K562 (cell line): ENCODE results near the gene MAPK8IP1. TPM values are rescaled to one million over a fixed set of nuclear protein-coding genes. Genes with fewer than 3 reads are reported as not detected.

Experiments
- ATAC-seq: fragments of 200-7000 bp; cut with Tn5 transposase; 3 replicates; pipeline ENCODE4 v1.9.1; 2020; ENCODE audit warnings: moderate library complexity
- BruUV-seq: library from RNA; stranded (reverse); fragments of 400-500 nt; replicated peaks from 2 replicates; lab custom pipeline; 2021; lab: Mats Ljungman, UMichigan
- CTCF ChIA-PET: fragments of 300-600 bp; formaldehyde crosslinking; extraction: SDS; loops from one replicate; lab custom pipeline; 2021; ENCODE audit warnings: low intra/inter-chr PET ratio; lab: Yijun Ruan, JAX
- POLR2A ChIA-PET: fragments of 300-600, 350-650 bp; sonication (Branson Sonifier 250); formaldehyde crosslinking; extraction: SDS; loops from one replicate; lab custom pipeline; 2021; ENCODE audit warnings: antibody characterized with exemption, inconsistent platforms; lab: Yijun Ruan, JAX
- DNase-seq, 4 experiments: peaks; one replicate each; pipeline versions ENCODE4 v3.0.0 to v3.0.0-alpha.2; 2011 to 2018; ENCODE audit warnings: low spot score in 3 of 4, mixed read lengths in 3 of 4; ENCODE audit errors: extremely low read depth in 1 of 4
- FAIRE-seq: peaks from 2 replicates; lab custom pipeline; 2011; peaks lifted over from hg19 to GRCh38; lab: Jason Lieb, UNC
- H2AFZ ChIP-seq: 2 replicates; pipeline ENCODE4 v1.6.0; 2011; ENCODE audit warnings: low read depth, low read length, control low read depth, inconsistent platforms
- H3K27ac ChIP-seq: fragments of 200-600 bp; 3 replicates; pipeline ENCODE4 v1.8.0; 2011; ENCODE audit warnings: low read depth, mild to moderate bottlenecking, control low read depth, inconsistent platforms, low read length, moderate library complexity, mixed read lengths; ENCODE audit errors: extremely low read depth
- H3K27me3 ChIP-seq, 2 experiments: fragments of 300-600 bp in 1 of 2; 2 replicates in 1 of 2; 3 replicates in 1 of 2; pipeline versions ENCODE4 v1.6.0 to v1.8.0; 2011; ENCODE audit warnings: inconsistent platforms in 2 of 2, low read length in 2 of 2, mild to moderate bottlenecking in 1 of 2, mixed read lengths in 1 of 2, moderate library complexity in 1 of 2; ENCODE audit not compliant: control insufficient read depth in 2 of 2, insufficient read depth in 2 of 2
- H3K36me3 ChIP-seq: fragments of 300-600 bp; 3 replicates; pipeline ENCODE4 v1.8.0; 2011; ENCODE audit warnings: mild to moderate bottlenecking, low read length, inconsistent platforms; ENCODE audit not compliant: control insufficient read depth, insufficient read depth
- H3K4me1 ChIP-seq, 2 experiments: fragments of 200-600 bp in 1 of 2; replicated peaks in 1 of 2; 2 replicates in 1 of 2; 3 replicates in 1 of 2; pipeline versions ENCODE4 v1.5.1 to v1.8.0; 2011; ENCODE audit warnings: inconsistent platforms in 2 of 2, low read length in 2 of 2, mild to moderate bottlenecking in 1 of 2, mixed read lengths in 1 of 2, moderate library complexity in 1 of 2; ENCODE audit not compliant: control insufficient read depth in 2 of 2, insufficient read depth in 2 of 2
- H3K4me2 ChIP-seq: 2 replicates; pipeline ENCODE4 v1.6.1; 2011; ENCODE audit warnings: low read length, control low read depth, inconsistent platforms, mixed read lengths; ENCODE audit not compliant: insufficient read depth
- H3K4me3 ChIP-seq: fragments of 200-600 bp; sonication (generic), shearing (Covaris generic); 2 replicates; pipeline ENCODE4 v1.5.1; 2016; ENCODE audit warnings: control low read depth, inconsistent platforms
- H3K79me2 ChIP-seq: fragments of 200-600 bp; 3 replicates; pipeline ENCODE4 v1.8.0; 2011; ENCODE audit warnings: low read length, inconsistent platforms; ENCODE audit not compliant: control insufficient read depth, insufficient read depth
- H3K9ac ChIP-seq, 2 experiments: 2 replicates each; pipeline versions ENCODE4 v1.6.0 to v1.6.1; 2011; ENCODE audit warnings: low read depth in 2 of 2, low read length in 2 of 2, control low read depth in 1 of 2, inconsistent platforms in 1 of 2, mild to moderate bottlenecking in 1 of 2, mixed read lengths in 1 of 2; ENCODE audit not compliant: insufficient read depth in 1 of 2
- H3K9me1 ChIP-seq: one replicate; pipeline ENCODE4 v1.6.0; 2011; ENCODE audit warnings: inconsistent platforms, mild to moderate bottlenecking, low read length, moderate library complexity; ENCODE audit not compliant: control insufficient read depth, insufficient read depth
- H3K9me3 ChIP-seq: replicated peaks from 2 replicates; pipeline ENCODE4 v1.5.1; 2011; ENCODE audit warnings: low read depth, low read length, inconsistent platforms; ENCODE audit not compliant: control insufficient read depth, insufficient read depth
- H4K20me1 ChIP-seq: replicated peaks from 2 replicates; pipeline ENCODE4 v1.6.1; 2011; ENCODE audit warnings: low read length, inconsistent platforms, mixed read lengths; ENCODE audit not compliant: control insufficient read depth, insufficient read depth
- ARID4B ChIP-seq: sonication (generic); formaldehyde crosslinking; IDR thresholded peaks from 2 replicates; pipeline ENCODE4 v1.8.0; 2022; ENCODE audit warnings: mild to moderate bottlenecking, missing genetic modification reagents
- ARNT ChIP-seq, 2 experiments: fragments of 450-650 bp; IDR thresholded peaks; 2 replicates each; pipeline ENCODE4 v1.6.1; 2016; ENCODE audit warnings: mild to moderate bottlenecking in 1 of 2
- FOXA3 ChIP-seq, 2 experiments: fragments of 450-650 bp in 1 of 2; sonication (generic) in 1 of 2; formaldehyde crosslinking; IDR thresholded peaks in 1 of 2; conservative IDR thresholded peaks in 1 of 2; 2 replicates each; pipeline versions ENCODE4 v1.4.0 to v1.8.0; 2020 to 2022; ENCODE audit warnings: mild to moderate bottlenecking in 2 of 2, missing genetic modification reagents in 1 of 2
- GTF2A2 ChIP-seq: IDR thresholded peaks from 2 replicates; pipeline ENCODE4 v1.6.1; 2016; ENCODE audit warnings: mild to moderate bottlenecking, missing genetic modification characterization, missing compliant biosample characterization
- JUN ChIP-seq, 2 experiments: sonication (generic) in 1 of 2; formaldehyde crosslinking in 1 of 2; IDR thresholded peaks; 2 replicates each; pipeline versions ENCODE4 v1.6.1 to v1.8.0; 2012 to 2022; ENCODE audit warnings: borderline replicate concordance in 2 of 2, mild to moderate bottlenecking in 2 of 2, improper control_type of control experiment in 1 of 2, low read depth in 1 of 2, low read length in 1 of 2, missing genetic modification reagents in 1 of 2
- KAT7 ChIP-seq: sonication (generic); formaldehyde crosslinking; IDR thresholded peaks from 2 replicates; pipeline ENCODE4 v1.8.0; 2022; ENCODE audit warnings: missing genetic modification reagents, mild to moderate bottlenecking, borderline replicate concordance
- KDM1A ChIP-seq, 2 experiments: fragments of 450-650 bp; IDR thresholded peaks; 2 replicates each; pipeline ENCODE4 v1.6.1; 2016; ENCODE audit warnings: mild to moderate bottlenecking in 2 of 2
- NFIC ChIP-seq: fragments of 450-650 bp; IDR thresholded peaks from 2 replicates; pipeline ENCODE4 v1.6.1; 2017; ENCODE audit warnings: mild to moderate bottlenecking, inconsistent platforms
- SIN3B ChIP-seq: fragments of 450-650 bp; IDR thresholded peaks from 2 replicates; pipeline ENCODE4 v1.6.1; 2017; ENCODE audit warnings: low read depth, mild to moderate bottlenecking, moderate library complexity
- SOX6 ChIP-seq: fragments of 450-650 bp; IDR thresholded peaks from 2 replicates; pipeline ENCODE4 v1.6.1; 2014; ENCODE audit warnings: mild to moderate bottlenecking
- XRCC4 ChIP-seq: IDR thresholded peaks from one replicate; pipeline ENCODE4 v1.6.1; 2011; ENCODE audit not compliant: insufficient read depth, insufficient read length; ENCODE audit errors: extremely low read depth
- ZBTB8A ChIP-seq: fragments of 450-650 bp; IDR thresholded peaks from 2 replicates; pipeline ENCODE4 v1.6.1; 2018; ENCODE audit warnings: mild to moderate bottlenecking, moderate library complexity; ENCODE audit not compliant: partially characterized antibody
- ZNF445 ChIP-seq: fragments of 250-450 bp; sonication (Bioruptor Pico); IDR thresholded peaks from 2 replicates; pipeline ENCODE4 v1.4.0; 2020; ENCODE audit warnings: low read depth, mild to moderate bottlenecking, moderate library complexity
- ZNF584 ChIP-seq: fragments of 200-800 bp; sonication (Bioruptor generic); IDR thresholded peaks from 2 replicates; pipeline ENCODE4 v1.6.1; 2016; ENCODE audit warnings: low read depth, mild to moderate bottlenecking, missing genetic modification characterization, missing compliant biosample characterization
- WGBS: fragments of 100-300 bp; shearing (Covaris generic); methylation state at CpG from one replicate; pipeline ENCODE4 v1.1.6; 2016; ENCODE audit warnings: low coverage, mixed read lengths; ENCODE audit not compliant: insufficient coverage; ENCODE audit errors: missing lambda C conversion rate; 5-methylcytosine and 5-hydroxymethylcytosine counted together
- in situ Hi-C: fragments of 300-500 bp; cut with MboI; formaldehyde crosslinking; loops from 4 replicates; pipeline ENCODE4 v1.15.0; 2018; ENCODE audit warnings: inconsistent platforms, mixed read lengths
- intact Hi-C: fragments of 100-400 bp; cut with micrococcal nuclease; formaldehyde crosslinking; loops from 2 replicates; pipeline ENCODE4 v1.14.2; 2022
- polyA plus RNA-seq, 8 experiments: library from polyadenylated mRNA; depleted of rRNA in 4 of 8; stranded (reverse) in 5 of 8; unstranded in 3 of 8; fragments of >200 nt; fragmentation: Nextera tagmentation in 2 of 8; fragmentation: Illumina TruSeq in 1 of 8; extraction: Ambion mirVana in 2 of 8; extraction: Trizol in 1 of 8; gene quantifications; 2 replicates each; pipeline versions ENCODE4 v1.2.1 to v1.2.3, GENCODE V29; 2011 to 2014; ENCODE audit warnings: inconsistent platforms in 1 of 8, missing spikeins in 1 of 8
- total RNA-seq, 7 experiments: library from RNA; depleted of rRNA in 6 of 7; stranded (reverse); fragments of >200 nt in 6 of 7; fragmentation: Illumina TruSeq in 2 of 7; extraction: Trizol in 2 of 7; gene quantifications; 2 replicates each; pipeline versions ENCODE4 v1.2.1 to v1.2.3, GENCODE V29; 2011 to 2021; ENCODE audit warnings: low replicate concordance in 1 of 7
- TF ChIP-seq, protein P1 (sequence below), 2 experiments: fragments of 450-650 bp in 1 of 2; sonication (generic) in 1 of 2; formaldehyde crosslinking in 1 of 2; IDR thresholded peaks in 1 of 2; conservative IDR thresholded peaks in 1 of 2; 2 replicates each; pipeline versions ENCODE4 v1.6.1 to v1.8.1; 2016 to 2023; ENCODE audit warnings: mild to moderate bottlenecking in 2 of 2, moderate library complexity in 2 of 2, inconsistent platforms in 1 of 2, missing genetic modification reagents in 1 of 2

Gene MAPK8IP1
- total and polyA plus RNA-seq, 9 of the 15 experiments (the other 6 are each of a cell fraction or from before 2014, with no cell fraction given) = 0.13 to 6.9 (median 2.5) TPM

DNA sequence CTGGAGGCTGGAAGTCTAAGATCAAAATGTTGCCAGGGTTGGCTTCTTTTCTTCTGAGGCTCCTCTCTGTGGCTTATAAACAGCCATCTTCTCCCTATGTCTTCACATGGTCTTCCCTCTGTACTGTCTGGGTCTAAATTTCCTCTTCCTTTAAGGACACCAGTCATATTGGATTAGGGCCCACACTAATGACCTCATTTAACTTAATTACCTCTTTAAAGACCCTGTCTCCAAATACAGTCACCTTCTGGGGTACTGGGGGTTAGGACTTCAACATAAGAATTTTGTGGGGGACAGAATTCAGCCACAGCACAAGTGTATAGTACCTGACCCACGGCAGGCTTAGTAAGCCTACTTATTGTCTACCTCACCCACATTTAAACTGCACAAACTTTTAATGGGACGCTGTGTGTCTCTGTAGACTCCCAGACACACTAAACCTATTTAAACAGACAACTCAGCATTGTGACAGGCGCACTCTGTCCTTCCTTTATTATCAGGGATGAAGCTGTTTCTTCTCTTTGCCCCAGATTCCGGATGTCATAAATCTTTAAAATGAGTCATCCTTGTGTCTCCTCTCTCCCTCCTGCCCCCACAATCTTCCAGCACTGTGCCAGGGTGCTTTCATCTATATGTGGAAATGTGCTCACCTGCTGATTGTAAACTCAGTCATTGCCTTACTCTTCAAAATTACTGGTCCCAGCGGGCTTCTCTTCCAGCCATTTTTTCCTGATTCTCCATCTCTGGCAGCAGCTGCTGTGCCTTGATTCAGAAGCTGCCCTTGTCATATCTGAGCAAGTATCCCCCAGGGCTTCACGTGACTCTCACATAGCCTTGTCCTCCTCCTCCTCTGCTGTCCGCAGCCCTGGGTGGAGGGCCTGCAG lies 5.4 kb upstream of the MAPK8IP1 start:
- peak overlapping the region; percentile 10 to 62; a peak in 1 of 4 replicates for H3K9ac ChIP-seq
- no peaks in the 10 kb centered on the region for H3K9me1 ChIP-seq
- ChIA-PET CTCF (no interaction called here), POLR2A (interaction anchor here (0.8 to 1.5 kb wide), 4 partner anchors 9 to 115 kb away, joined by 3 to 7 read pairs (median 6); no protein-coding TSS in a partner anchor)
- H2AFZ ChIP-seq = no peak overlapping the region
- peak overlapping the region; percentile 23; the same call in 1 of the 2 replicates for H3K4me2 ChIP-seq
- peak overlapping the region; percentile 69 for H3K27ac ChIP-seq
- FAIRE-seq = peak; percentile 92
- in situ Hi-C loops = no loop called here
- no peaks in the 10 kb centered on the region for H3K9me3 ChIP-seq
- peak; percentile 31 to 84 (median 55) for DNase-seq
- H3K4me1 ChIP-seq = peaks cover 12 to 22% of the 10 kb centered on the region in 2 experiments
- H3K79me2 ChIP-seq = no peaks in the 10 kb centered on the region
- peak; percentile 84 for ATAC-seq
- no peak overlapping the region for H3K4me3 ChIP-seq
- peaks cover 53% of the 10 kb centered on the region for H3K36me3 ChIP-seq
- no TSS peak for BruUV-seq
- no peaks in the 10 kb centered on the region for H3K27me3 ChIP-seq
- WGBS = 3% methylated on average over 7 of the region's 7 CpGs
- H4K20me1 ChIP-seq = peaks cover 17% of the 10 kb centered on the region
- intact Hi-C loops = loop anchor here (10.0 kb wide), 1 partner anchor 65 kb away; no protein-coding TSS in a partner anchor
- TF ChIP-seq, protein P1, sequence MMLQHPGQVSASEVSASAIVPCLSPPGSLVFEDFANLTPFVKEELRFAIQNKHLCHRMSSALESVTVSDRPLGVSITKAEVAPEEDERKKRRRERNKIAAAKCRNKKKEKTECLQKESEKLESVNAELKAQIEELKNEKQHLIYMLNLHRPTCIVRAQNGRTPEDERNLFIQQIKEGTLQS (IDR thresholded peaks at IDR 0.05) = peak; percentile 98
- TF ChIP-seq, protein P1 (CRISPR knock-in tag; conservative IDR thresholded peaks at IDR 0.05) = peak; percentile 72; the same call in 1 of the 2 replicates
- peak; percentile 34 for TF ChIP-seq NFIC
- no peak for TF ChIP-seq ARID4B (CRISPR knock-in tag)
- peak; percentile 94 to 96 for TF ChIP-seq KDM1A (IDR thresholded peaks at IDR 0.05)
- TF ChIP-seq ARNT (IDR thresholded peaks at IDR 0.05) = no peak
- TF ChIP-seq SOX6 = peak; percentile 82
- TF ChIP-seq SIN3B = no peak
- no peak for TF ChIP-seq KAT7 (CRISPR knock-in tag)
- no peak for TF ChIP-seq ZBTB8A
- TF ChIP-seq XRCC4 = no peak
- TF ChIP-seq FOXA3 (CRISPR knock-in tag; conservative IDR thresholded peaks at IDR 0.05 in 1 of 2, IDR thresholded peaks at IDR 0.05 in 1 of 2) = peak in 1 of 2 experiments; percentile 38; a peak in 1 of 4 replicates
- TF ChIP-seq GTF2A2 (tag) = no peak
- peak; percentile 95 for TF ChIP-seq JUN (IDR thresholded peaks at IDR 0.05; ENCODE audit: borderline replicate concordance, low read depth, low read length)
- TF ChIP-seq JUN (CRISPR knock-in tag; IDR thresholded peaks at IDR 0.05; ENCODE audit: borderline replicate concordance) = no peak
- TF ChIP-seq ZNF445 (CRISPR knock-in tag) = no peak
- TF ChIP-seq ZNF584 = 0 out of 2 replicates have a peak, but pooled peaks have one; percentile 45
